Measurements from ENCODE around the gene KRT86.

The KRT86 gene

DNA sequence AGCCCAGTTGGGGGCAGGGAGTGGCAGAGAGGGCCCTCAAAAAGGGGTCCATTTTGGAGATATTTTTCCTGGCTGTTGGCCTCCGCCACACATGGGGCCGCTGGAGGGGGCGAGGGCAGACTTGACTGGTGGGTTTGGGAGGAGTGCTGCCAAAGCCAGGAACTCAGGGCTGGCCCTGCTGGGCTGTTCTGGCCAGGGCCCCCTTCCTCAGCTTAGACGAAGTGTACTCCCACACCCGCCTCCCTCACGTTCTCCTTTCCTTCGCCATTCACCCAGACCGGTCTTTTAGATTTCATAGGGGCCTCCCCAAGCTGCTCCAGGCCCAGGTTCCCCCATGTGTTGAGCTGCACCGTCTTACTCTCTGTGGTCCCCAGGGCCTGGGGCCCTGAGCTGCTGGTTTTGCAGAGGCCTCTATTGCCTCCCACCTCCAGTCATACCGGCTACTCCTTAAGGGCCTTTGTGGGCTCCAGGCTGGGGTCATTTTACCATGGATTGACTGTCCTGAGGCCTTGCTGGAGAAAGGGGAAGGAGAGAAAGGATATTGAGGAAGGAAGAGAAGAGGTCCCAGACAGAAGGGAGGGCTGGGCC is 40.1 kb upstream of the KRT86 start:
- no peak overlapping the region for H3K4me3 ChIP-seq (ENCODE audit: low read depth, low read length)
- no peak for DNase-seq (ENCODE audit: low read depth)
- TF ChIP-seq CTCF (IDR thresholded peaks at IDR 0.05; ENCODE audit: low read depth, low read length, missing control alignments), result no peak

DNA sequence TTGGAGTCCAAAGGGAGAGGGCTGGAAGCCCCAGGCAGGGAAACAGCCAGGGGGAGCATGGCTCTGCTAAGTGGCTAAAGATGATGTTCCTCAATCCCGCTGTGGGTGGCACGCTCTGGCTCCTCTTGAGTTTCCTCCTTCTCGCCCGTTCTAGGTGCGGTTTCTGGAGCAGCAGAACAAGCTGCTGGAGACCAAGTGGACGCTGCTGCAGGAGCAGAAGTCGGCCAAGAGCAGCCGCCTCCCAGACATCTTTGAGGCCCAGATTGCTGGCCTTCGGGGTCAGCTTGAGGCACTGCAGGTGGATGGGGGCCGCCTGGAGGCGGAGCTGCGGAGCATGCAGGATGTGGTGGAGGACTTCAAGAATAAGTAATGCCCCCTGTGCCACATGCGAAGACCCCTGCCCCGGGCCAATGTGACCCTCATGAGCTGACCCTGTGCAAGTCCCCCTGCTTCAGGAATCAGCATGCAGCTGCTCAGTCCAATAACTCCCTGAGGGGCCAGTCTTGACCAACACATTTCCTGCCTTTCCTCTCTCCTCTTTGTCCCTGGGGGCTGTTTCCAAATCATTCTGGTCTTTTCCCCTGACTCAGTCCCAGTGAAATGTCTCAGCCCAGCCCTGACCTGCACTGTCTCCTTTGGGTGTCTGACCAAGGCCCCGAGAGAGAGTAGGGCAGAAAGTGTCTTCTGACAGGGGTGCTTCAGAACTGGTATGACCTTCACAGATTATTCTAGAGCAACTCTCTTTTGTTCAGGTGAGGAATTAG is 39.3 kb upstream of the KRT86 start:
- H3K4me3 ChIP-seq (ENCODE audit: low read depth, low read length), result no peak overlapping the region
- DNase-seq (ENCODE audit: low read depth), result no peak
- TF ChIP-seq CTCF (IDR thresholded peaks at IDR 0.05; ENCODE audit: low read depth, low read length, missing control alignments), result no peak

GRCh38 chr12:52235822-52236361 is 38.6 kb upstream of the KRT86 start:
- H3K4me3 ChIP-seq (ENCODE audit: low read depth, low read length), result no peak overlapping the region
- no peak for TF ChIP-seq CTCF (IDR thresholded peaks at IDR 0.05; ENCODE audit: low read depth, low read length, missing control alignments)
- DNase-seq (ENCODE audit: low read depth), result no peak

DNA sequence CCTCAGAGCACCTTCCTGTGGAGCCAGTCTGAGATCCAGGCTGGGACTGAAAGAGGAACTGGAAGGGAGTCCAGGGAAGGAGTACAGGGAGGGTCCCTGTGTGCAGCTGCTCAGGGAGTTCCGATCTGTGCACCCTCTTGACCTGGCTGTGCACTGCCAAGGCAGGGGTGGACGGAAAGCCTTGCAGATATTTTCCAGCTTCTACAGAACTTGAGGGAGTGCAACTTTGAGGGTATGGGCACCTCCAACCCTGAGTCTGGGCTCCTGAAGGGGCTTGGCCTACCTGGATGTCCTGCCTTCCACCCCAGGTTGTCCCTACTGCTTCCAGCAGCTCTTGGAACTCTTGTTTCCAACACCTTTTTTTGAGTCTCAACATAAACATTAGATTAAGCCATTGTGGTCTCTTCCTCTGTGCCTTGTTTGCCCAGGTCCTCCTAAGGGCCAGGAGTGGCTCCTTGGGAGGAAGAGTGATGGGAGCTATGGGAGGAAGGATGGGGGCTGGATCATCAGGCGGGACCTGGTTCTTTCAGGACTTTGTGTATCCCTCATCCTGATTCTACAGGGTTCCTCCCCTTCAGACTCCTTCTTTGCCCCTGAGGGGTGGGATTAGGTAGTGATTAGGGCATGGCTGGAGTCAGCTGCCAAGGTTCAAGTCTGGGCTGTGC is 37.9 kb upstream of the KRT86 start:
- TF ChIP-seq CTCF (IDR thresholded peaks at IDR 0.05; ENCODE audit: low read depth, low read length, missing control alignments), result no peak
- no peak for DNase-seq (ENCODE audit: low read depth)
- H3K4me3 ChIP-seq (ENCODE audit: low read depth, low read length), result no peak overlapping the region

DNA sequence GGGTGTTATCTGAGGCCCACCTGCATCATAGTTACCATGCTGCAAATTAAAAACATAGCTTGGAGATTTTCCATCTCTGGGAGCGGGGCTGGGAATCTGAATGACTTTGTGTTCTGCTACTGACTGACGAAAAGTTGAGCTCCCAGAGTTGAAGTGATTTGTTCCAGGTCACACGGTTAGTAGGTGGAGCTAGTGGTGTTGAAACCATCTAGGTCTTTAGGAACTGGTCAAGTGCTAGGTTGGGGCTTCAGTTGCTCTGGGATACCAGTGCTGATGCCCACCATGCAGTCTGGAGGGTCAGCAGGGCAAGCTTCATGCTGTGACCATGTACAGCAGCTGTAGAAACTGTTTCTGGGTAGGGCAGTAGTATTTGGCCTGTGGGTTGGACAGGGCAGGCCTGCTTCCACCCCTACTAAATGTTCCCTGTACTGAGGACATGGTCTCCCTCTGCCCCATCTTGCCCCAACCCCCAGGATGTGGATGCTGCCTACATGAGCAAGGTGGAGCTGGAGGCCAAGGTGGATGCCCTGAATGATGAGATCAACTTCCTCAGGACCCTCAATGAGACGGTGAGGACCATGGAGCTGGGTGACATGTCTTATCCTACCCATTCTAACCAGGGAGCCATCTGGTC is 36.1 kb upstream of the KRT86 start:
- TF ChIP-seq CTCF (IDR thresholded peaks at IDR 0.05; ENCODE audit: low read depth, low read length, missing control alignments), result no peak
- no peak overlapping the region for H3K4me3 ChIP-seq (ENCODE audit: low read depth, low read length)
- DNase-seq (ENCODE audit: low read depth), result no peak

DNA sequence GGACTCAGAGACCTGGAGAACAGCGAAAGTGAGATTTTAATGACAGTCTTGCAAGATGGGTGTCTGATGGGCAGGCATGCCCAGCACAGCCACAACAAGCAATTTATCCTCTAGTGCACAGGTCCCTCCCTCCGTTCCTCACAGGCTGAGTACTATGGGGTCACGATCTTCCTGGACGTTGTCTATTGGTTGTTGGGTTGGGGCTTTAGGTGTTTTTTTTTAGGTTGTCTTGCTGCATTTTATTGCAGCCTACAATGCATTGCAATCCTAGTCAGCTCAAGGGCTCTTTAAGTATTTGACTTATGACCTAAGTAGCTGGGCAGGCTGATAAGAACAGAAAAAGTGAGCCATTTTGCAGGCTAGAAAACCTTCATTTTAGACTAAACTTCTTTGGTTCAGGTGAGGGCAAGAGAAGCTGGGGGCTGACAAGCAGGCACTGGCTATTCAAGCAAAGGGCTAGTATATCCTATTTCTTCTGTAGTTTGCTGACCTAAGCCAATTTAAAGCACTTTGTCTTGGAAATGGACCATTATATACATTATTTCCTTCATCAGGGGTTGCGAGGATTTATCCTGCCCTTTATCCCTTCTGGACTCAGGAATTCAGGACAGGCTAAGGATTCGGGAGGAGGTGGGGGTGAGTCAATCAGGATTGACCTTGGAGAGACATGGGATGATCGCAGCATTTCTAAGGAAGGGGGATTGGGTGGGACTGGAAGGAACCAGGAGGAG is 35.4 kb upstream of the KRT86 start:
- no peak for DNase-seq (ENCODE audit: low read depth)
- TF ChIP-seq CTCF (IDR thresholded peaks at IDR 0.05; ENCODE audit: low read depth, low read length, missing control alignments), result no peak
- no peak overlapping the region for H3K4me3 ChIP-seq (ENCODE audit: low read depth, low read length)
